Uterus (tissue), 4 donors: ENCODE data around the gene SEPTIN8. TPM values are rescaled to one million over a fixed set of nuclear protein-coding genes. Genes with fewer than 3 reads are reported as not detected.

Experiments
- DNase-seq, 2 donors: peaks; one replicate each; pipeline ENCODE4 v3.0.0-alpha.2; 2019 to 2020
- H3K27ac ChIP-seq, 2 donors: fragments of 200-600 bp; sonication (generic); 1 replicate in 1 of 2; 2 replicates in 1 of 2; pipeline ENCODE4 v1.5.1; 2016 to 2018
- H3K27me3 ChIP-seq, 2 donors: fragments of 200-600 bp; sonication (generic); one replicate each; pipeline ENCODE4 v1.5.1; 2018 to 2019; ENCODE audit warnings: control low read depth in 1 of 2
- H3K36me3 ChIP-seq, 2 donors: fragments of 200-600 bp; sonication (generic); one replicate each; pipeline ENCODE4 v1.5.1; 2019; ENCODE audit warnings: control low read depth in 1 of 2
- H3K4me1 ChIP-seq, 2 donors: fragments of 200-600 bp; sonication (generic); one replicate each; pipeline ENCODE4 v1.5.1; 2018 to 2019; ENCODE audit warnings: control low read depth in 1 of 2
- H3K4me3 ChIP-seq, 2 donors: fragments of 200-600 bp; sonication (generic); 1 replicate in 1 of 2; 2 replicates in 1 of 2; pipeline ENCODE4 v1.5.1; 2018 to 2019; ENCODE audit warnings: mild to moderate bottlenecking in 1 of 2
- H3K9me3 ChIP-seq, 2 donors: fragments of 200-600 bp; sonication (generic); one replicate each; pipeline ENCODE4 v1.5.1; 2019; ENCODE audit warnings: control low read depth in 1 of 2
- POLR2A ChIP-seq, 2 donors: fragments of 450-650 bp; IDR thresholded peaks; one replicate each; pipeline ENCODE4 v1.6.1; 2016; ENCODE audit warnings: antibody characterized with exemption in 2 of 2, mild to moderate bottlenecking in 1 of 2, moderate library complexity in 1 of 2
- intact Hi-C: fragments of 100-400 bp; cut with DNase I; formaldehyde crosslinking; loops from one replicate; pipeline ENCODE4 v1.15.1; 2023; ENCODE audit warnings: low total_unique reads
- total RNA-seq, 4 donors: library from RNA; depleted of rRNA in 3 of 4; stranded (reverse); fragments of >200 nt in 3 of 4; gene quantifications; one replicate each; pipeline versions ENCODE4 v1.1.0 to v1.2.4, GENCODE V29; 2014 to 2023
- TF ChIP-seq, protein P1 (sequence below), 4 experiments: fragments of 200-600 bp in 2 of 4; fragments of 450-650 bp in 2 of 4; sonication (generic) in 2 of 4; IDR thresholded peaks; one replicate each; pipeline ENCODE4 v1.5.1; 2016 to 2019; ENCODE audit warnings: antibody characterized with exemption in 4 of 4, mild to moderate bottlenecking in 2 of 4, moderate library complexity in 1 of 4
- donor health status: DM: yes; HTN: yes; CAD: no.

SEPTIN8 gene
- total RNA-seq, 4 donors from 2014 or later, result 17.7 to 49.4 (median 36.4) TPM

DNA sequence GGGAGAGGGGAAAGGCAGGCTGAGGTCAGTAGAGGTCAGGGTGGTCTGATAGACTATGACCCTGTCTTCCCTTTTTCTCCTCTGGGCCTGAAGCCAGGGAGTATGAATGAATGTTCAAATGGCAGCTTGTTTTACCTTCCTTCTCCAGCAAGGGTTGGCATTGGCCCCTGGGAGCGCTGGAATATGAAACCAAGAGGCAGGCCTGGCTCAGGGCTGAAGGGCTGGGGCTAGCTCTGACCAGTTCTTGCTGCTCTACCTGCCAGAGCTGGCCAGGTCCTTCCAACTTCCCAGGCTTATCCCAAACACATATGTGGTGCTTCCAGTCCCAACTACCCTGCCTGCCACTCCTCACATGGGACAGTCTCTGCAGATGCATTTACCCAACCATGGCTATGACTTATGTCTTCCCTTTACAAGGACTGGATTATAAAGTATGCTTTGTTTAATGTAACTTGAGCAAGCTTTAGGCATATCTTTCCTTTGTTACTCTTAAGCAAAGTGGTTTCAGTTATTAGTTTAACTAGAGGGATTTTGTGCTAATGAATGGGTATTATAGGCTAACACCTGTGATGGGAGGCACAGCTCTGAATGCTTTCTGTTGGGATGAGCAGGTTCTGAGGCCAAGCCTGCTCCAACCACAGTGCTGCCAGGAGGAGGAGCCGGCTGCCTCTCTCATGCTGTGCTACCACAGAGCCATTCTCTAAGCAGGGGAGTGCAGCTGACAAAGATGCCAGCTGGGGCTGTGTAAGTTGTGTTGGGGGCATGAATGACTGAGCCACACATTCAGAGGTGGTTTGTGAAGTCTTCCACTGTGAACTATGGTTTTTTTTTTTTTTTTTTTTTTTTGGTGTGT is 23.7 kb downstream of the SEPTIN8 start:
- TF ChIP-seq POLR2A (IDR thresholded peaks at IDR 0.05), result no peak
- TF ChIP-seq, protein P1, sequence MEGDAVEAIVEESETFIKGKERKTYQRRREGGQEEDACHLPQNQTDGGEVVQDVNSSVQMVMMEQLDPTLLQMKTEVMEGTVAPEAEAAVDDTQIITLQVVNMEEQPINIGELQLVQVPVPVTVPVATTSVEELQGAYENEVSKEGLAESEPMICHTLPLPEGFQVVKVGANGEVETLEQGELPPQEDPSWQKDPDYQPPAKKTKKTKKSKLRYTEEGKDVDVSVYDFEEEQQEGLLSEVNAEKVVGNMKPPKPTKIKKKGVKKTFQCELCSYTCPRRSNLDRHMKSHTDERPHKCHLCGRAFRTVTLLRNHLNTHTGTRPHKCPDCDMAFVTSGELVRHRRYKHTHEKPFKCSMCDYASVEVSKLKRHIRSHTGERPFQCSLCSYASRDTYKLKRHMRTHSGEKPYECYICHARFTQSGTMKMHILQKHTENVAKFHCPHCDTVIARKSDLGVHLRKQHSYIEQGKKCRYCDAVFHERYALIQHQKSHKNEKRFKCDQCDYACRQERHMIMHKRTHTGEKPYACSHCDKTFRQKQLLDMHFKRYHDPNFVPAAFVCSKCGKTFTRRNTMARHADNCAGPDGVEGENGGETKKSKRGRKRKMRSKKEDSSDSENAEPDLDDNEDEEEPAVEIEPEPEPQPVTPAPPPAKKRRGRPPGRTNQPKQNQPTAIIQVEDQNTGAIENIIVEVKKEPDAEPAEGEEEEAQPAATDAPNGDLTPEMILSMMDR (IDR thresholded peaks at IDR 0.05), result no peak
- Histone ChIP-seq H3K9me3 (no peaks in the 10 kb centered on the region), H3K36me3 (no peaks in the 10 kb centered on the region), H3K27me3 (no peaks in the 10 kb centered on the region), H3K4me1 (no peaks in the 10 kb centered on the region), H3K27ac (no peak overlapping the region), H3K4me3 (no peak overlapping the region)
- intact Hi-C loops, result no loop called here
- DNase-seq, result no peak

DNA sequence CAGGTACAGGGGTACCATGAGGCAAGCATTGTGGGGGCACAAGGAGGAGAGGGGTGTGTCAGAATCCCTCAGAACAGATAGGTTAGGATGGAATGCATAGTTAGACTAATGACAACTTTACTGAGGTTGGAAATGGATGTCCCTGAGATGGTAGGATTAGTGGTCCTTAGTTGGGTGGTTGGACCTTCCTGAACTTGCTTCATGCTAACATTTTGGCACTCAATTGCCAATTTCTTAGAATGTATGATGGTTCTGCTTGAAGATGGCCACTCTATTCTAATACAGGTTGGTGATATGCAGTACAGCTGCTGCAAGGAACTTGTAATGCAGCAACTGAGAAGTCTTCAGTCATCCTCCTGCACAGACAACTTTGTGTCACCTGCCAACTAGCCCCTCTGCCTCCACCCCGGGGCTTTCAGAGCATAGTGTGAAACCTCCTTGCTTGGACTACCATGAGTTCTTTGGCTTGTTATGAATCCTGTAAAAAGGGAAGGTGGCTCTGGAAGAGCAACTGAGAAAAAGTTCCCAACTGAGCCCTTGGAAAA is 24.4 kb downstream of the SEPTIN8 start:
- peaks cover 0 to 3% of the 10 kb centered on the region in 2 donors for H3K27me3 ChIP-seq
- H3K4me3 ChIP-seq, result no peak overlapping the region
- DNase-seq, result no peak
- no peaks in the 10 kb centered on the region for H3K9me3 ChIP-seq
- intact Hi-C loops, result no loop called here
- TF ChIP-seq, protein P1 (IDR thresholded peaks at IDR 0.05), result no peak
- TF ChIP-seq POLR2A (IDR thresholded peaks at IDR 0.05), result no peak
- no peaks in the 10 kb centered on the region for H3K36me3 ChIP-seq
- no peak overlapping the region for H3K27ac ChIP-seq
- no peaks in the 10 kb centered on the region for H3K4me1 ChIP-seq

DNA sequence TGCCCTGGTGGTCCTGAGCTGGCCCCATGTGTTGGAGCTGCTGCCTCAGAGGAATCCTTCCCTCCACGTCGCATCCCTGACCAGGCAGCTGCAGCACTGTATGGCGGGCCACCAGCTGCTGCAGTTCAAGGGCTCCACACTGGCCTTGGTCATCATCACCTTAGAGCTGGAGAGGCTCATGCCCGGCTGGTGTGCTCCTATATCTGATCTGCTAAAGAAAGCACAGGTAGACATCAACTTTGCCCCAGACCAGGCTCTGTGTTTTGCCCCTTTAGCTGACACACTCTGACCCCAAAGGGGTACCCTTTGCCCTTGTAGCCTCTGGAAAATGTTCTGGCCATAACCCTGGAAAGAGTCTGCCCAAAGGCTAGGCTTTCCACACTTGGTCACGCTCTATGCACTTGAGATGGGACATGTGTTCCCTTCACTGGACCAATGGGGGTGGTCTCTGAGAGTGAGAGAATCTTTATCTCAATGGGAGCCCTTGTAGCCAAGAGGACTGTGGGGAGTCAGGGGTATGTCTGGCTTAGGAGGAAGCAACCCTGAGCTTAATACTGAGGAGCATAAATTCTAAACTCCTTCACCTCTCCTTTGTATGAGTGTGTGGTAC is 25.0 kb downstream of the SEPTIN8 start:
- Histone ChIP-seq H3K36me3 (no peaks in the 10 kb centered on the region), H3K27ac (no peak overlapping the region), H3K9me3 (no peaks in the 10 kb centered on the region), H3K4me1 (no peaks in the 10 kb centered on the region), H3K27me3 (peaks cover 0 to 9% of the 10 kb centered on the region in 2 donors), H3K4me3 (no peak overlapping the region)
- intact Hi-C loops, result no loop called here
- no peak for TF ChIP-seq POLR2A (IDR thresholded peaks at IDR 0.05)
- TF ChIP-seq, protein P1 (IDR thresholded peaks at IDR 0.05), result no peak
- DNase-seq, result no peak

DNA sequence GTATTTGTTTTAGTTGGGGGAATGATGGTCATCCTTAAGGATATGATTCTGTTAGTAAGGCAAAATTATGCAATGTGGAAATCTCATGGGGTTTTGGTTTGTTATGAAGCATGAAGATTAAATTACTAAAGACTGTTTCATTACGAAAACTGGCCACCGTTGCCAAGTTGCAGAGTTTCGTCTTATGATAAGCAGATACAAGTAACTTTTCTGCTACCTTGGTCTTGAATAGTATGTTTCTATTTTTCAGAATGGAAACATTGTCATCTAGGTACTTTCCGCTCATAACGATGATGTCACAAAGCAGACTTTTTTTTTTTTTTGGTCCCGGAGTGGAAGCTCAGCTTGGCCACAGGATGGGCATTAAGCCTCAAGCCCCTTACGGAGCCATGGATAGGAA is 25.6 kb downstream of the SEPTIN8 start:
- intact Hi-C loops, result no loop called here

More for the DNA sequence above, 25.6 kb downstream of the SEPTIN8 start:
- Histone ChIP-seq H3K9me3 (no peaks in the 10 kb centered on the region), H3K27ac (no peak overlapping the region), H3K36me3 (no peaks in the 10 kb centered on the region), H3K4me3 (no peak overlapping the region), H3K27me3 (peaks cover 4 to 15% of the 10 kb centered on the region in 2 donors), H3K4me1 (no peaks in the 10 kb centered on the region)
- DNase-seq, result peak in 1 of 2 donors; percentile 74
- TF ChIP-seq POLR2A (IDR thresholded peaks at IDR 0.05), result no peak
- TF ChIP-seq, protein P1 (IDR thresholded peaks at IDR 0.05), result no peak
